ENCODE data around the gene UPK1B. TPM values are rescaled to one million over a fixed set of nuclear protein-coding genes. Genes with fewer than 3 reads are reported as not detected.
"Not testable (repeated sequence)": the region's sequence is repeated elsewhere in the genome, so short reads cannot be mapped to it uniquely, and the experiment has no call there.

The UPK1B gene
- total RNA-seq, 1 donor from 2014 or later = not detected

GRCh38 chr3:119240591-119241434 is 67.4 kb downstream of the UPK1B start, which contains the start of gene B4GALT4:
B4GALT4 (minus strand) TSS chr3:119240878; CDS start chr3:119230099, 10,779 bp downstream.
- peak; percentile 94 for DNase-seq (ENCODE audit: low spot score)

GRCh38 chr3:119242387-119243057 is 69.1 kb downstream of the UPK1B start:
- DNase-seq (ENCODE audit: low spot score) = not testable (repeated sequence)
- intact Hi-C loops (cut with DNase I) = loop anchor here (5.0 kb wide), 2 partner anchors 95 to 360 kb away; partner anchors contain the start of gene TEX55

More at GRCh38 chr3:119240591-119241434, 67.4 kb downstream of the UPK1B start, which contains the start of gene B4GALT4:
- intact Hi-C loops (cut with DNase I) = loop anchor here (2.0 to 5.0 kb wide), 3 partner anchors 54 to 359 kb away; partner anchors contain the start of genes ARHGAP31 and TEX55

- intact Hi-C loops (cut with DNase I) = loop anchor here (5.0 kb wide), 2 partner anchors 96 to 361 kb away; partner anchors contain the start of gene TEX55
- DNase-seq (ENCODE audit: low spot score) = not testable (repeated sequence)
These were observed 69.7 kb downstream of the UPK1B start for GRCh38 chr3:119243058-119243529.

- intact Hi-C loops (cut with DNase I) = loop anchor here (5.0 kb wide), 2 partner anchors 96 to 361 kb away; partner anchors contain the start of gene TEX55
These were observed 70.3 kb downstream of the UPK1B start for GRCh38 chr3:119243712-119244111.

GRCh38 chr3:119245778-119246177 is 72.4 kb downstream of the UPK1B start:
- intact Hi-C loops (cut with DNase I) = no loop called here
- DNase-seq (ENCODE audit: low spot score) = no peak

More at GRCh38 chr3:119243712-119244111, 70.3 kb downstream of the UPK1B start:
- DNase-seq (ENCODE audit: low spot score) = no peak

Other genes starting within 250 kb of the UPK1B start
- 1.8 TPM for gene IGSF11, start 138.8 kb upstream of the UPK1B start, total RNA-seq
- gene TEX55, start 27.4 kb upstream of the UPK1B start, total RNA-seq = not detected
- 13.2 TPM for gene B4GALT4, start 67.3 kb downstream of the UPK1B start, total RNA-seq
- gene ARHGAP31, start 120.8 kb downstream of the UPK1B start, total RNA-seq = 35.7 TPM

Measured in cardiac septum (tissue), 1 donor.